GM12865 (cell line): ENCODE data around the gene DLG2.

ENCODE experiments used
- DNase-seq: peaks from one replicate; pipeline ENCODE4 v3.0.0; 2010; ENCODE audit warnings: low read depth
- H3K4me3 ChIP-seq: 2 replicates; pipeline ENCODE4 v1.5.1; 2011; ENCODE audit warnings: mild to moderate bottlenecking, low read depth, low read length, control low read depth
- TF ChIP-seq, protein P1 (sequence below): IDR thresholded peaks from 2 replicates; pipeline ENCODE4 v1.5.1; 2011; ENCODE audit warnings: low read length, control low read depth, low read depth, inconsistent platforms; ENCODE audit not compliant: insufficient read depth; ENCODE audit errors: missing control alignments

Gene DLG2

GRCh38 chr11:84962018-84962417 lies 665.1 kb downstream of the DLG2 start:
- TF ChIP-seq, protein P1, sequence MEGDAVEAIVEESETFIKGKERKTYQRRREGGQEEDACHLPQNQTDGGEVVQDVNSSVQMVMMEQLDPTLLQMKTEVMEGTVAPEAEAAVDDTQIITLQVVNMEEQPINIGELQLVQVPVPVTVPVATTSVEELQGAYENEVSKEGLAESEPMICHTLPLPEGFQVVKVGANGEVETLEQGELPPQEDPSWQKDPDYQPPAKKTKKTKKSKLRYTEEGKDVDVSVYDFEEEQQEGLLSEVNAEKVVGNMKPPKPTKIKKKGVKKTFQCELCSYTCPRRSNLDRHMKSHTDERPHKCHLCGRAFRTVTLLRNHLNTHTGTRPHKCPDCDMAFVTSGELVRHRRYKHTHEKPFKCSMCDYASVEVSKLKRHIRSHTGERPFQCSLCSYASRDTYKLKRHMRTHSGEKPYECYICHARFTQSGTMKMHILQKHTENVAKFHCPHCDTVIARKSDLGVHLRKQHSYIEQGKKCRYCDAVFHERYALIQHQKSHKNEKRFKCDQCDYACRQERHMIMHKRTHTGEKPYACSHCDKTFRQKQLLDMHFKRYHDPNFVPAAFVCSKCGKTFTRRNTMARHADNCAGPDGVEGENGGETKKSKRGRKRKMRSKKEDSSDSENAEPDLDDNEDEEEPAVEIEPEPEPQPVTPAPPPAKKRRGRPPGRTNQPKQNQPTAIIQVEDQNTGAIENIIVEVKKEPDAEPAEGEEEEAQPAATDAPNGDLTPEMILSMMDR = no peak
- no peak overlapping the region for H3K4me3 ChIP-seq
- no peak for DNase-seq

GRCh38 chr11:84958295-84958694 lies 668.8 kb downstream of the DLG2 start:
- DNase-seq = no peak
- H3K4me3 ChIP-seq = no peak overlapping the region
- TF ChIP-seq, protein P1 = no peak

GRCh38 chr11:84950569-84951270 lies 676.4 kb downstream of the DLG2 start:
- H3K4me3 ChIP-seq = no peak overlapping the region
- no peak for DNase-seq
- TF ChIP-seq, protein P1 = no peak

DNA sequence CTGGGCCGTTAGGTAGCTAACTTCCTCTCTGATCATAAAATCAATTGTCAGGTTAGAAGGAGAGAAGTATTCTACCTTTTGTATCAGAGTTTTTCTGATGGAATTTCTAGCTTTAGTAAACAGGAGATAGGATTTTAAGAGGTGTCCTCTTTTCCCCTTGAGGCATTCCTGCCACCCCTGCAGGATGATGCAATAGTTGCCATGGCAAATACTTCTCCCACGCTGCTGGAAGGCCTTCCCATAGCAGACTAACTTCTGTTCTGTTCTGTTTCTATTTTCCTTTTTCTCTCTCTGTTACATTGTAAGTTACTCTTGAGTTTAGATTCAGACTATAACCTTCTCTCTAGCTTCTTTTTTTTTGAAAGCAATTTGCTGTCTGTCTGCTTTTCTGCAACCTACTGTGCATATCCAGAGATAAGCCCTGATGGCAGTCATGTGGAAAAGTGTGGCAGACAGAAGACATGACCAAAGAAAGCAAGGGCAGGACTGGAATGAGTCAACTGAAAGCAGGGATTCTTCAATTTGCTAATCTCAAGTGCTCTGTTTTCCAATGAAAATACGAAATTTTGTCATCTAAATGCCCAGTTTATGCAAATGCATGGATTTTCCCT lies 679.1 kb downstream of the DLG2 start:
- DNase-seq = no peak
- TF ChIP-seq, protein P1 = no peak
- H3K4me3 ChIP-seq = no peak overlapping the region

DNA sequence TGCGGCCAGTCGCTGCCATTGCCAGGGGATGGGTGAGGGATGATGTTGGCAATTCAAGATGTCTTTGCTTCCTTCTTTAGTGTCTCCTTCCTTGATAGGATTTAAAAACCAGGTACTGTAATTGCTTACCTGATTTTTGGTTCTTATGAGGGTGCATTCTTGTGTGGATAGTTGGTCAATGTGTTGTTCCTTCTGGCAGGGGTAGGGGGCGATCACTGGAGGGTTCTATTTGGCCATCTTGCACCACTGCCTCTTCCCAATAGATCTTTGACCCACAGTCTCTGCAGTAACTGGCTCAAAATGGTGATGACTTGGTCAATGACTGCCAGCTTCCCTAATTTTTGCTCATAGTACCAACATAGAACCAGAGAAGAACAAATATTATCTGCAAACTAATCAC lies 680.1 kb downstream of the DLG2 start:
- TF ChIP-seq, protein P1 = no peak
- no peak for DNase-seq
- no peak overlapping the region for H3K4me3 ChIP-seq

DNA sequence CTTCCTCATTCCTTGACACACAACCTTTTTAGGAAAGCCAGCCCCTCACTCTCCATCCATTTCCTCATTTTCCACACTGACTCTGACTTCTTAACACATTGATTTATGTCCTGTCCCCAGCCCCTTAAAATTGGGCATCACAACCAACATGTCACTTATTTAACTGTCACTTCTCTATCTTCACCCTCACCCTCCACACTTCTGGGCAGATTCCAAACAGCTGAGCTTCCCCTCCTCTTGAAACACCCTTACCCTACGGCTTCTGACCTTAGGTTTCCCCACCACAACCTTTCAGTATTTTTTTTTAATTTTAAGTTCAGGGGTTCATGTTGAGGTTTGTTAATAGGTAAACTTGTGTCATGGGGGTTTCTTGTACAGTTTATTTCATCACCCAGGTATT lies 696.3 kb downstream of the DLG2 start:
- no peak for DNase-seq
- no peak overlapping the region for H3K4me3 ChIP-seq
- TF ChIP-seq, protein P1 = no peak
